HepG2 (cell line): ENCODE data around the gene MMP26. TPM values are rescaled to one million over a fixed set of nuclear protein-coding genes. Genes with fewer than 3 reads are reported as not detected.

ENCODE experiments used
- ATAC-seq: fragments of 200-7000 bp; cut with Tn5 transposase; 3 replicates; pipeline ENCODE4 v1.9.1; 2020; ENCODE audit warnings: mild to moderate bottlenecking, moderate library complexity
- BruUV-seq: library from RNA; stranded (reverse); fragments of 400-500 nt; replicated peaks from 2 replicates; lab custom pipeline; 2021; lab: Mats Ljungman, UMichigan
- CTCF ChIA-PET: fragments of 300-600 bp; formaldehyde crosslinking; extraction: SDS; loops from one replicate; lab custom pipeline; 2021; ENCODE audit warnings: low total read pairs, inconsistent platforms, low intra/inter-chr PET ratio; lab: Yijun Ruan, JAX
- POLR2A ChIA-PET: fragments of 350-600 bp; sonication (Branson Sonifier 250); formaldehyde crosslinking; loops from one replicate; lab custom pipeline; 2020; ENCODE audit warnings: antibody characterized with exemption, inconsistent platforms; lab: Yijun Ruan, JAX
- DNase-seq: peaks from one replicate; pipeline ENCODE4 v3.0.0-alpha.2; 2015; ENCODE audit warnings: low spot score
- FAIRE-seq: peaks from 3 replicates; lab custom pipeline; 2011; peaks lifted over from hg19 to GRCh38; lab: Jason Lieb, UNC
- H2AFZ ChIP-seq: one replicate; pipeline ENCODE4 v1.6.1; 2011; ENCODE audit warnings: low read length, inconsistent platforms
- H3K27ac ChIP-seq: fragments of 300-600 bp; 3 replicates; pipeline ENCODE4 v1.8.0; 2011; ENCODE audit warnings: mixed run types, mild to moderate bottlenecking, mixed read lengths, low read length, inconsistent platforms; ENCODE audit not compliant: insufficient read depth; ENCODE audit errors: extremely low read length
- H3K27me3 ChIP-seq, 2 experiments: fragments of 200-600 bp in 1 of 2; 2 replicates in 1 of 2; 3 replicates in 1 of 2; pipeline versions ENCODE4 v1.6.0 to v1.8.0; 2011; ENCODE audit warnings: low read length in 2 of 2, mild to moderate bottlenecking in 2 of 2, moderate library complexity in 2 of 2, inconsistent platforms in 1 of 2; ENCODE audit not compliant: insufficient read depth in 2 of 2, control insufficient read depth in 1 of 2
- H3K36me3 ChIP-seq, 2 experiments: fragments of 200-600 bp in 1 of 2; replicated peaks in 1 of 2; 2 replicates in 1 of 2; 3 replicates in 1 of 2; pipeline versions ENCODE4 v1.5.1 to v1.8.0; 2011; ENCODE audit warnings: low read length in 2 of 2, inconsistent platforms in 1 of 2; ENCODE audit not compliant: insufficient read depth in 2 of 2, control insufficient read depth in 1 of 2
- H3K4me1 ChIP-seq: 2 replicates; pipeline ENCODE4 v1.5.1; 2012; ENCODE audit warnings: low read length, inconsistent platforms; ENCODE audit not compliant: insufficient read depth
- H3K4me2 ChIP-seq: 2 replicates; pipeline ENCODE4 v1.6.0; 2011; ENCODE audit warnings: low read depth, low read length, inconsistent platforms
- H3K4me3 ChIP-seq, 3 experiments: fragments of 200-600 bp in 1 of 3; sonication (generic), shearing (Covaris generic) in 1 of 3; replicated peaks in 1 of 3; 2 replicates each; pipeline ENCODE4 v1.5.1; 2011 to 2016; ENCODE audit warnings: low read length in 3 of 3, inconsistent platforms in 2 of 3, low read depth in 2 of 3, mild to moderate bottlenecking in 2 of 3, control low read depth in 1 of 3, mixed read lengths in 1 of 3; ENCODE audit not compliant: insufficient read depth in 1 of 3
- H3K79me2 ChIP-seq: one replicate; pipeline ENCODE4 v1.6.1; 2011; ENCODE audit warnings: low read length, inconsistent platforms; ENCODE audit not compliant: insufficient read depth
- H3K9ac ChIP-seq: 2 replicates; pipeline ENCODE4 v1.6.0; 2011; ENCODE audit warnings: mild to moderate bottlenecking, low read depth, low read length, inconsistent platforms; ENCODE audit not compliant: insufficient read depth
- H3K9me3 ChIP-seq: 2 replicates; pipeline ENCODE4 v1.5.1; 2012; ENCODE audit warnings: mild to moderate bottlenecking, low read length
- H4K20me1 ChIP-seq: 2 replicates; pipeline ENCODE4 v1.6.0; 2011; ENCODE audit warnings: inconsistent platforms, mild to moderate bottlenecking, low read length, moderate library complexity; ENCODE audit not compliant: insufficient read depth
- KDM4B ChIP-seq: sonication (generic); formaldehyde crosslinking; IDR thresholded peaks from 2 replicates; pipeline ENCODE4 v1.4.0; 2020; ENCODE audit warnings: missing genetic modification reagents
- NCOA5 ChIP-seq: sonication (generic); formaldehyde crosslinking; IDR thresholded peaks from 2 replicates; pipeline ENCODE4 v1.4.0; 2020; ENCODE audit warnings: missing genetic modification reagents
- PAF1 ChIP-seq: IDR thresholded peaks from 2 replicates; pipeline ENCODE4 v1.6.1; 2016; ENCODE audit warnings: missing genetic modification reagents, missing compliant biosample characterization
- REST ChIP-seq, 2 experiments: IDR thresholded peaks; 2 replicates each; pipeline ENCODE4 v1.6.1; 2011 to 2012; ENCODE audit warnings: low read length in 2 of 2, borderline replicate concordance in 1 of 2, low read depth in 1 of 2, mild to moderate bottlenecking in 1 of 2, moderate library complexity in 1 of 2
- SMAD9 ChIP-seq: sonication (generic); formaldehyde crosslinking; IDR thresholded peaks from 2 replicates; pipeline ENCODE4 v1.5.1; 2020; ENCODE audit warnings: mild to moderate bottlenecking, missing genetic modification reagents
- TARDBP ChIP-seq: sonication (generic); formaldehyde crosslinking; IDR thresholded peaks from 2 replicates; pipeline ENCODE4 v1.8.0; 2022; ENCODE audit warnings: mild to moderate bottlenecking, missing genetic modification reagents
- ZBTB37 ChIP-seq: sonication (generic); formaldehyde crosslinking; IDR thresholded peaks from 2 replicates; pipeline ENCODE4 v1.4.0; 2020; ENCODE audit warnings: mild to moderate bottlenecking, missing genetic modification reagents
- ZNF569 ChIP-seq: sonication (generic); formaldehyde crosslinking; IDR thresholded peaks from 2 replicates; pipeline ENCODE4 v1.5.0; 2020; ENCODE audit warnings: mild to moderate bottlenecking, missing genetic modification reagents, moderate library complexity, borderline replicate concordance
- WGBS: methylation state at CpG from one replicate; pipeline ENCODE4 v1.1.6; 2017; ENCODE audit warnings: low lambda C conversion rate; 5-methylcytosine and 5-hydroxymethylcytosine counted together
- in situ Hi-C: cut with HindIII; loops from 2 replicates; pipeline ENCODE4 v1.10.0; 2017; ENCODE audit warnings: low pct_unique_long_range_greater_than_20kb; ENCODE audit not compliant: extremely low pct_ligation_motif_present
- intact Hi-C: fragments of 100-400 bp; cut with micrococcal nuclease; formaldehyde crosslinking; loops from one replicate; pipeline ENCODE4 v1.10.0; 2022; ENCODE audit not compliant: unreplicated experiment
- polyA plus RNA-seq, 8 experiments: library from polyadenylated mRNA; depleted of rRNA in 3 of 8; stranded (reverse) in 7 of 8; unstranded in 1 of 8; fragments of >200 nt; fragmentation: Illumina TruSeq in 4 of 8; extraction: Trizol in 4 of 8; gene quantifications; 2 replicates each; pipeline versions ENCODE4 v1.2.1 to v1.2.3, GENCODE V29; 2011 to 2016; ENCODE audit warnings: low read depth in 4 of 8, missing spikeins in 1 of 8, mixed read lengths in 1 of 8; ENCODE audit not compliant: insufficient read depth in 1 of 8
- total RNA-seq, 5 experiments: library from RNA; depleted of rRNA; stranded (reverse); fragments of >200 nt; fragmentation: Illumina TruSeq; extraction: Trizol; gene quantifications; 2 replicates each; pipeline ENCODE4 v1.2.3, GENCODE V29; 2016; ENCODE audit warnings: low read depth in 1 of 5
- TF ChIP-seq, protein P1 (sequence below): sonication (generic); formaldehyde crosslinking; IDR thresholded peaks from 2 replicates; pipeline ENCODE4 v1.9.0; 2021; ENCODE audit warnings: missing genetic modification reagents, borderline replicate concordance
- TF ChIP-seq, protein P2 (sequence below): sonication (generic); formaldehyde crosslinking; IDR thresholded peaks from 2 replicates; pipeline ENCODE4 v1.8.0; 2022; ENCODE audit warnings: missing genetic modification reagents, mild to moderate bottlenecking, inconsistent platforms, borderline replicate concordance
- TF ChIP-seq, protein P3 (sequence below): IDR thresholded peaks from 2 replicates; pipeline ENCODE4 v1.4.0; 2020; ENCODE audit warnings: mild to moderate bottlenecking, missing genetic modification reagents

Gene MMP26
- total and polyA plus RNA-seq, 2 of the 13 experiments (the other 11 are each of a cell fraction or from before 2014, with no cell fraction given): not detected

- H3K4me1 ChIP-seq: no peaks in the 10 kb centered on the region
- ChIA-PET CTCF (no interaction called here), POLR2A (no interaction called here)
- no peaks in the 10 kb centered on the region for H4K20me1 ChIP-seq
- no peaks in the 10 kb centered on the region for H3K36me3 ChIP-seq
- intact Hi-C loops (no loop called here), in situ Hi-C loops (no loop called here)
- FAIRE-seq (no peak), DNase-seq (no peak), ATAC-seq (no peak)
- no peaks in the 10 kb centered on the region; a peak in 1 of 5 replicates for H3K27me3 ChIP-seq
- no peak overlapping the region for H3K4me3 ChIP-seq
- BruUV-seq: no TSS peak
- no peaks in the 10 kb centered on the region for H3K9me3 ChIP-seq
- no peak overlapping the region for H3K27ac ChIP-seq
- no peak overlapping the region for H3K4me2 ChIP-seq
- 0% methylated on average over 2 of the region's 2 CpGs for WGBS
- H3K9ac ChIP-seq: no peak overlapping the region
- no peaks in the 10 kb centered on the region for H3K79me2 ChIP-seq
- H2AFZ ChIP-seq: no peak overlapping the region
- TF ChIP-seq SMAD9 (CRISPR knock-in tag) (no peak), TARDBP (CRISPR knock-in tag) (no peak), ZNF569 (CRISPR knock-in tag) (no peak), REST (IDR thresholded peaks at IDR 0.05; ENCODE audit: borderline replicate concordance in 1 of 2, low read depth in 1 of 2, low read length in 2 of 2) (no peak), KDM4B (no peak), PAF1 (CRISPR knock-in tag) (no peak), NCOA5 (CRISPR knock-in tag) (no peak), ZBTB37 (CRISPR knock-in tag) (no peak)
- TF ChIP-seq, protein P1, sequence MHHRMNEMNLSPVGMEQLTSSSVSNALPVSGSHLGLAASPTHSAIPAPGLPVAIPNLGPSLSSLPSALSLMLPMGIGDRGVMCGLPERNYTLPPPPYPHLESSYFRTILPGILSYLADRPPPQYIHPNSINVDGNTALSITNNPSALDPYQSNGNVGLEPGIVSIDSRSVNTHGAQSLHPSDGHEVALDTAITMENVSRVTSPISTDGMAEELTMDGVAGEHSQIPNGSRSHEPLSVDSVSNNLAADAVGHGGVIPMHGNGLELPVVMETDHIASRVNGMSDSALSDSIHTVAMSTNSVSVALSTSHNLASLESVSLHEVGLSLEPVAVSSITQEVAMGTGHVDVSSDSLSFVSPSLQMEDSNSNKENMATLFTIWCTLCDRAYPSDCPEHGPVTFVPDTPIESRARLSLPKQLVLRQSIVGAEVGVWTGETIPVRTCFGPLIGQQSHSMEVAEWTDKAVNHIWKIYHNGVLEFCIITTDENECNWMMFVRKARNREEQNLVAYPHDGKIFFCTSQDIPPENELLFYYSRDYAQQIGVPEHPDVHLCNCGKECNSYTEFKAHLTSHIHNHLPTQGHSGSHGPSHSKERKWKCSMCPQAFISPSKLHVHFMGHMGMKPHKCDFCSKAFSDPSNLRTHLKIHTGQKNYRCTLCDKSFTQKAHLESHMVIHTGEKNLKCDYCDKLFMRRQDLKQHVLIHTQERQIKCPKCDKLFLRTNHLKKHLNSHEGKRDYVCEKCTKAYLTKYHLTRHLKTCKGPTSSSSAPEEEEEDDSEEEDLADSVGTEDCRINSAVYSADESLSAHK (CRISPR knock-in tag): no peak
- TF ChIP-seq, protein P2, sequence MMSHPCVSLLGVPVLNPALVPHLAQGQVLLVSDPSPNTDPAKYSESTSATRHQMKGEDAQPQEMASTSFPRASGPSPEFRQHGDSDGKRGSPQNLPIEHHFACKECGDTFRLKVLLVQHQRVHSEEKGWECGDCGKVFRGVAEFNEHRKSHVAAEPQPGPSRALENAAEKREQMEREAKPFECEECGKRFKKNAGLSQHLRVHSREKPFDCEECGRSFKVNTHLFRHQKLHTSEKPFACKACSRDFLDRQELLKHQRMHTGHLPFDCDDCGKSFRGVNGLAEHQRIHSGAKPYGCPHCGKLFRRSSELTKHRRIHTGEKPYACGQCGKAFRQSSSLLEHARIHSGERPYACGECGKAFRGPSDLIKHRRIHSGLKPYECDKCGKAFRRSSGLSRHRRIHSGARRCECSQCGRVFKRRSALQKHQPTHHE (CRISPR knock-in tag): no peak
- TF ChIP-seq, protein P3, sequence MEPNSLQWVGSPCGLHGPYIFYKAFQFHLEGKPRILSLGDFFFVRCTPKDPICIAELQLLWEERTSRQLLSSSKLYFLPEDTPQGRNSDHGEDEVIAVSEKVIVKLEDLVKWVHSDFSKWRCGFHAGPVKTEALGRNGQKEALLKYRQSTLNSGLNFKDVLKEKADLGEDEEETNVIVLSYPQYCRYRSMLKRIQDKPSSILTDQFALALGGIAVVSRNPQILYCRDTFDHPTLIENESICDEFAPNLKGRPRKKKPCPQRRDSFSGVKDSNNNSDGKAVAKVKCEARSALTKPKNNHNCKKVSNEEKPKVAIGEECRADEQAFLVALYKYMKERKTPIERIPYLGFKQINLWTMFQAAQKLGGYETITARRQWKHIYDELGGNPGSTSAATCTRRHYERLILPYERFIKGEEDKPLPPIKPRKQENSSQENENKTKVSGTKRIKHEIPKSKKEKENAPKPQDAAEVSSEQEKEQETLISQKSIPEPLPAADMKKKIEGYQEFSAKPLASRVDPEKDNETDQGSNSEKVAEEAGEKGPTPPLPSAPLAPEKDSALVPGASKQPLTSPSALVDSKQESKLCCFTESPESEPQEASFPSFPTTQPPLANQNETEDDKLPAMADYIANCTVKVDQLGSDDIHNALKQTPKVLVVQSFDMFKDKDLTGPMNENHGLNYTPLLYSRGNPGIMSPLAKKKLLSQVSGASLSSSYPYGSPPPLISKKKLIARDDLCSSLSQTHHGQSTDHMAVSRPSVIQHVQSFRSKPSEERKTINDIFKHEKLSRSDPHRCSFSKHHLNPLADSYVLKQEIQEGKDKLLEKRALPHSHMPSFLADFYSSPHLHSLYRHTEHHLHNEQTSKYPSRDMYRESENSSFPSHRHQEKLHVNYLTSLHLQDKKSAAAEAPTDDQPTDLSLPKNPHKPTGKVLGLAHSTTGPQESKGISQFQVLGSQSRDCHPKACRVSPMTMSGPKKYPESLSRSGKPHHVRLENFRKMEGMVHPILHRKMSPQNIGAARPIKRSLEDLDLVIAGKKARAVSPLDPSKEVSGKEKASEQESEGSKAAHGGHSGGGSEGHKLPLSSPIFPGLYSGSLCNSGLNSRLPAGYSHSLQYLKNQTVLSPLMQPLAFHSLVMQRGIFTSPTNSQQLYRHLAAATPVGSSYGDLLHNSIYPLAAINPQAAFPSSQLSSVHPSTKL: no peak
These were observed 39.2 kb upstream of the MMP26 start for GRCh38 chr11:4665424-4665823.
